ENCODE measurements around the gene PKLR. TPM values are rescaled to one million over a fixed set of nuclear protein-coding genes. Genes with fewer than 3 reads are reported as not detected.

PKLR gene
- total and polyA plus RNA-seq, 8 donors = 0.07 to 0.21 (median 0.14) TPM; not detected in 4

DNA sequence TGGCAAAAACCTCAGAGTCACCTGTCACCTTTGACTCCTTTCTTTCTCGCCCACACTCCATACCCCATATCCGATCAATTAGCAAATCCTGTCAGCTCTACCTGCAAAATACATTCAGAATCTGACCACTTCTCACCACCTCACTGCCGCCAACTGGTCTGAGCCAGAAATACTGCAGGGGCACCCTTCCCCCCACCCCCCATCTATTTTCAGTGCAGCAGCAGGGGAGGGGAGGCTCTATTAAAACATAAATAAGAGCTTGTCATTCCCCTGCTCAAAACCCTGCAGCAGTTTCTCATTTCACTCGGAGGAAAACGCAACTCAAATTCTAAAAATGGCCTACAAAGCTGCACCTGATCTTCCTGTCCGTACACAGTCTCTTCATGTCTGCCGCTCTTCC is 3.9 kb downstream of the PKLR start:
- ATAC-seq (no peak), DNase-seq (no peak)
- Histone ChIP-seq H3K4me3 (no peak overlapping the region), H3K9me3 (no peaks in the 10 kb centered on the region), H3K27ac (no peak overlapping the region), H3K4me1 (peaks cover 0 to 9% of the 10 kb centered on the region in 2 donors), H3K36me3 (no peaks in the 10 kb centered on the region), H3K27me3 (peaks cover 20 to 49% of the 10 kb centered on the region in 2 donors)
- intact Hi-C loops (cut with DNase I) = no loop called here
- TF ChIP-seq, protein P1, sequence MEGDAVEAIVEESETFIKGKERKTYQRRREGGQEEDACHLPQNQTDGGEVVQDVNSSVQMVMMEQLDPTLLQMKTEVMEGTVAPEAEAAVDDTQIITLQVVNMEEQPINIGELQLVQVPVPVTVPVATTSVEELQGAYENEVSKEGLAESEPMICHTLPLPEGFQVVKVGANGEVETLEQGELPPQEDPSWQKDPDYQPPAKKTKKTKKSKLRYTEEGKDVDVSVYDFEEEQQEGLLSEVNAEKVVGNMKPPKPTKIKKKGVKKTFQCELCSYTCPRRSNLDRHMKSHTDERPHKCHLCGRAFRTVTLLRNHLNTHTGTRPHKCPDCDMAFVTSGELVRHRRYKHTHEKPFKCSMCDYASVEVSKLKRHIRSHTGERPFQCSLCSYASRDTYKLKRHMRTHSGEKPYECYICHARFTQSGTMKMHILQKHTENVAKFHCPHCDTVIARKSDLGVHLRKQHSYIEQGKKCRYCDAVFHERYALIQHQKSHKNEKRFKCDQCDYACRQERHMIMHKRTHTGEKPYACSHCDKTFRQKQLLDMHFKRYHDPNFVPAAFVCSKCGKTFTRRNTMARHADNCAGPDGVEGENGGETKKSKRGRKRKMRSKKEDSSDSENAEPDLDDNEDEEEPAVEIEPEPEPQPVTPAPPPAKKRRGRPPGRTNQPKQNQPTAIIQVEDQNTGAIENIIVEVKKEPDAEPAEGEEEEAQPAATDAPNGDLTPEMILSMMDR (IDR thresholded peaks at IDR 0.05) = no peak

DNA sequence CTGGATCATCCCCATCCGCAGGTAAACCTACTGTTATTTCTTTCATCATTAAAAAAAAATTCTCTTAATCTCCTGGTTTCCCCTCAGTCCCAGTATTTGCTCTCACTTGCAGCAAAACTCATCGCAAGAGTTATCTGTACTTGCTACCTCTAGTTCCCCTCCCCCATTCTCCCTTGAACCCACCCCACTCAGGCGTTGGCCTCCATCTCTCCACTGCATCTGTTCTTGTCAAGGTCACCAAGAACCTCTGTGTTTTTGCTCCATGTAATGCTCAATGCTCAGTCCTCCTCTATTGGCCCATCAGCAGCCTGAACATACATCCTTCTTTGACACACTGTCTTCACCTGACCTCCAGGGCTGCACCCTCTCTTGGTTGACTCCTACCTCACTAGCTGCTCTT is 4.6 kb downstream of the PKLR start:
- Histone ChIP-seq H3K27me3 (peaks cover 20 to 49% of the 10 kb centered on the region in 2 donors), H3K4me3 (no peak overlapping the region), H3K4me1 (peaks cover 0 to 9% of the 10 kb centered on the region in 2 donors), H3K9me3 (no peaks in the 10 kb centered on the region), H3K27ac (no peak overlapping the region), H3K36me3 (no peaks in the 10 kb centered on the region)
- DNase-seq (no peak), ATAC-seq (no peak)
- TF ChIP-seq, protein P1 (IDR thresholded peaks at IDR 0.05) = no peak
- intact Hi-C loops (cut with DNase I) = no loop called here

GRCh38 chr1:155295942-155296267 is 5.3 kb downstream of the PKLR start:
- H3K4me3 ChIP-seq = no peak overlapping the region
- peaks cover 20 to 49% of the 10 kb centered on the region in 2 donors for H3K27me3 ChIP-seq
- peaks cover 0 to 9% of the 10 kb centered on the region in 2 donors for H3K4me1 ChIP-seq
- no peaks in the 10 kb centered on the region for H3K9me3 ChIP-seq
- TF ChIP-seq, protein P1 (IDR thresholded peaks at IDR 0.05) = no peak
- H3K27ac ChIP-seq = no peak overlapping the region
- H3K36me3 ChIP-seq = no peaks in the 10 kb centered on the region
- DNase-seq = no peak
- intact Hi-C loops (cut with DNase I) = no loop called here
- no peak for ATAC-seq

GRCh38 chr1:155295183-155295941 is 5.9 kb downstream of the PKLR start:
- Histone ChIP-seq H3K27ac (no peak overlapping the region), H3K4me1 (peaks cover 0 to 9% of the 10 kb centered on the region in 2 donors), H3K9me3 (no peaks in the 10 kb centered on the region), H3K36me3 (no peaks in the 10 kb centered on the region), H3K4me3 (no peak overlapping the region), H3K27me3 (peaks cover 20 to 49% of the 10 kb centered on the region in 2 donors)
- DNase-seq = no peak
- no peak for ATAC-seq
- TF ChIP-seq, protein P1 (IDR thresholded peaks at IDR 0.05) = no peak
- intact Hi-C loops (cut with DNase I) = no loop called here

- Histone ChIP-seq H3K27me3 (peaks cover 20 to 49% of the 10 kb centered on the region in 2 donors), H3K9me3 (no peaks in the 10 kb centered on the region), H3K27ac (no peak overlapping the region), H3K4me3 (no peak overlapping the region), H3K4me1 (peaks cover 0 to 9% of the 10 kb centered on the region in 2 donors), H3K36me3 (no peaks in the 10 kb centered on the region)
- ATAC-seq (no peak), DNase-seq (no peak)
- TF ChIP-seq, protein P1 (IDR thresholded peaks at IDR 0.05) = no peak
- intact Hi-C loops (cut with DNase I) = no loop called here
These were observed 6.6 kb downstream of the PKLR start for GRCh38 chr1:155294520-155295182.
